HAP-1 (cell line): ENCODE data around the gene SETSIP.
"Not testable (repeated sequence)": the region's sequence is repeated elsewhere in the genome, so short reads cannot be mapped to it uniquely, and the experiment has no call there.

Source experiments
- DNase-seq, 2 experiments: peaks; one replicate each; pipeline ENCODE4 v3.0.0-alpha.2; 2016 to 2020; ENCODE audit warnings: low spot score in 2 of 2
- H3K27me3 ChIP-seq: fragments of 250-450 bp; sonication (Bioruptor Pico); 2 replicates; pipeline ENCODE4 v1.5.1; 2020; ENCODE audit warnings: low read depth, mild to moderate bottlenecking, moderate library complexity
- H3K36me3 ChIP-seq: fragments of 250-450 bp; sonication (Bioruptor Pico); replicated peaks from 2 replicates; pipeline ENCODE4 v1.5.1; 2020; ENCODE audit warnings: mild to moderate bottlenecking
- H3K4me1 ChIP-seq: fragments of 250-450 bp; sonication (Bioruptor Pico); 2 replicates; pipeline ENCODE4 v1.5.1; 2020; ENCODE audit warnings: mild to moderate bottlenecking
- H3K4me3 ChIP-seq: fragments of 250-450 bp; sonication (Bioruptor Pico); 2 replicates; pipeline ENCODE4 v1.5.1; 2020; ENCODE audit warnings: mild to moderate bottlenecking, moderate library complexity
- H3K9me3 ChIP-seq: fragments of 250-450 bp; sonication (Bioruptor Pico); 2 replicates; pipeline ENCODE4 v1.5.1; 2020; ENCODE audit warnings: mild to moderate bottlenecking, moderate library complexity
- in situ Hi-C: fragments of 300-500 bp; cut with MboI; formaldehyde crosslinking; loops from 3 replicates; pipeline ENCODE4 v1.14.3; 2020; ENCODE audit warnings: low sequenced_read_pairs, inconsistent platforms, mixed read lengths

SETSIP gene

DNA sequence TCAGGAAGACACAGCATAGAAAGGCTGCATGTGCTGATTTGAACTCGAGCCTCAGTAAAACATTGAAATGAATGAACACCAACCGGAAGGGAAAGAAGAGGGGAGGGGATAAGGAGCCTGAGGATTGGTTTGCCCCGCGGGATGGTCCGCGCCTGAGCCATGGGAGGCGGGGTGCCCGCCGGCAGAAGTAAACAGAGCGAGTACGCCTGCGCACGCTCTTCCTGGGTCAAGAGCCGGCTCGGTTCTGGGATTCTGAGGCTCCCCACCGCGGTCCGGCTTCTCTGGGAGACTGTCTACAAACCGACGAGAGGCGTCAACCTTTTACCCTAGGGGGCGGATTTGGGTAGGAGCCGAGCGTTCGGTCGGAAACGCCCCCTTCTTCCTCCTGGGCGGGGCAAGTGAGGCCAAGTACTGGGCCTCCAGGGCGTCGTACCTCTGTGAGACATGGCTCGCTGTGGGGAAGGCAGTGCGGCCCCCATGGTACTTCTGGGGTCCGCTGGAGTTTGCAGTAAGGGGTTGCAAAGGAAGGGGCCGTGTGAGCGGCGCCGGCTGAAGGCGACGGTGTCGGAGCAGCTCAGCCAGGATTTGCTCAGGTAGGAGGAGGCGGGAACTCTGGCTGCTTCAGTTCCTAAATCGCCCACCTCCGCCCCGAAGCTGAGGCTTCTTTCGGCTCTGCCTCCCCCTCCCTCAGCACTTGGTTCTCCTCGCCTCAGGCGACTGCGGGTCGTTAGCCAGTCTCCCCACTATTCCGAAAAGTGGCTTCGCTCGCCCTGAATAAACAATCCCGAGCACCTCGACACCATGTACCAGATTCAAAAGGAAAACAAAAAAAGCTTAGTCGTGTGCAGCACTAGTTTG, 5.1 kb upstream of the SETSIP start, which contains the start of gene BTBD8:
BTBD8 (plus strand) TSS at position 218 of the 858 bp plus-strand sequence; CDS start at position 445, 227 bp downstream.
- peak; percentile 44 to 84 for DNase-seq
- Histone ChIP-seq H3K27me3 (no peaks in the 10 kb centered on the region), H3K4me3 (peak within 1 kb of the TSS; percentile 65), H3K4me1 (no peaks in the 10 kb centered on the region), H3K36me3 (no peaks in the 10 kb centered on the region), H3K9me3 (no peaks in the 10 kb centered on the region)
- in situ Hi-C loops: no loop called here

GRCh38 chr1:92079441-92079840, 4.2 kb upstream of the SETSIP start:
- DNase-seq: no peak
- in situ Hi-C loops: no loop called here
- Histone ChIP-seq H3K9me3 (no peaks in the 10 kb centered on the region), H3K27me3 (no peaks in the 10 kb centered on the region), H3K36me3 (no peaks in the 10 kb centered on the region), H3K4me1 (no peaks in the 10 kb centered on the region), H3K4me3 (no peak overlapping the region)

- H3K36me3 ChIP-seq, H3K4me3 ChIP-seq, in situ Hi-C loops, H3K27me3 ChIP-seq, H3K9me3 ChIP-seq, DNase-seq, H3K4me1 ChIP-seq: not testable (repeated sequence)
Measured at GRCh38 chr1:92078077-92078476, 2.9 kb upstream of the SETSIP start.

DNA sequence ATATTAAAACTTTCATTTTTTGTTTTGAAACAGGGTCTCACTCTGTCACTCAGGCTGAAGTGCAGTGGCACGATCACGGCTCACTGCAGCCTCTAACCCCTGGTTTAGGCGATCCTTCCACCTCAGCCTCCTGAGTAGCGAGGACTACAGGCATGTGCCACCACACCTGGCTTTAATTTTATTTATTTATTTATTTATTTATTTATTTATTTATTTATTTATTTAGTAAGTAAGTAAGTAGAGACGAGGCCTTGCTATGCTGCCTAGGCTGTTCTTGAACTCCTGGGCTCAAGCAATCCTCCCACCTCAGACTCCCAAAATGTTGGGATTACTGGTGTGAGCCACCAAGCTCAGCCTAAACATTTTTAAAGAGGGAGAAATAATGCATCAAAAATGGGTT, 1.2 kb upstream of the SETSIP start:
- no peak overlapping the region for H3K4me3 ChIP-seq
- no peaks in the 10 kb centered on the region for H3K36me3 ChIP-seq
- no peak for DNase-seq
- H3K27me3 ChIP-seq: no peaks in the 10 kb centered on the region
- no peaks in the 10 kb centered on the region for H3K4me1 ChIP-seq
- no peaks in the 10 kb centered on the region for H3K9me3 ChIP-seq
- in situ Hi-C loops: no loop called here

DNA sequence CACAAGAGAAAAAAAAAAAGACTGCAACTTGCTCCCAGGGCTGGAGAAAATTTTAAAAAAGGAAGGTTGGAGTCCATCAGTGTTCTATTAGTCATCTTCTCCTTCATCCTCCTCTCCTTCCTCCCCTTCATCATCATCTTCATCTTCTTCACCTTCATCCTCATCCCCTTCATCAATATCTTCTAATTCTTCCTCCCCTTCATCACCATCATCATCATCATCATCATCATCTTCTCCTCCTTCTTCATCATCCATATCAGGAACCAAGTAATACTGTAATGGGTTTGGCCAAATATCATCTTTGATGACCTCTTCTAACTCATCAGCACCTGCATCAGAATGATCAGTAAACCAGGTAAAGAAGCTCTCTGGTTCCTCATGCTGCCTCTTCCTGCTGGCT, 765 bp downstream of the SETSIP start:
- H3K36me3 ChIP-seq, in situ Hi-C loops, H3K27me3 ChIP-seq, H3K9me3 ChIP-seq, DNase-seq, H3K4me3 ChIP-seq, H3K4me1 ChIP-seq: not testable (repeated sequence)

- no peaks in the 10 kb centered on the region for H3K27me3 ChIP-seq
- no peaks in the 10 kb centered on the region for H3K9me3 ChIP-seq
- H3K4me1 ChIP-seq: no peaks in the 10 kb centered on the region
- no peak overlapping the region for H3K4me3 ChIP-seq
- H3K36me3 ChIP-seq: no peaks in the 10 kb centered on the region
- DNase-seq: no peak
- in situ Hi-C loops: no loop called here
Measured at GRCh38 chr1:92070892-92071291, 4.3 kb downstream of the SETSIP start.

DNA sequence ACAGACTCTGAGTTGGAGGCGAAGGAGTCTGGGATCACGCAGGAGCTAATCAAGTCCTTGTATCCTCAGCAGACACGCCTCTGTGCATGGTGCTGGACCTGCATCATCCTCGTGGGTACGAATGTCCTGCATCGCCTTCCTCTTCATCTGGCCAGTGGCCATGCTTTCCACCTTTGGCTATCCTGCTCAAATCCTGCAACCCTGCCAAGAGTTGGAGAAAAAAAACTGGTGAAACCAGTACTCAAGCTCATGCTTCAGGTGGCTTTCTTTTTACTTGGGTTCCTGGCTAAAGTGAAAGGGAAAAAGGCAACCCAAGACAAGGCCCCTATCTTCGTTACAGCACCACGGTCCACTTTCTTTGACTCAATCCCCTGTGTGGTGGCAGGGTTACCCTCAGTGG, 8.9 kb downstream of the SETSIP start:
- Histone ChIP-seq H3K9me3 (no peaks in the 10 kb centered on the region), H3K4me1 (no peaks in the 10 kb centered on the region), H3K4me3 (no peak overlapping the region), H3K27me3 (no peaks in the 10 kb centered on the region; the same call in 1 of the 2 replicates), H3K36me3 (no peaks in the 10 kb centered on the region)
- no peak for DNase-seq
- in situ Hi-C loops: no loop called here

GRCh38 chr1:92065042-92065441, 10.2 kb downstream of the SETSIP start:
- Histone ChIP-seq H3K4me3 (no peak overlapping the region), H3K27me3 (no peaks in the 10 kb centered on the region; the same call in 1 of the 2 replicates), H3K4me1 (no peaks in the 10 kb centered on the region), H3K36me3 (no peaks in the 10 kb centered on the region), H3K9me3 (no peaks in the 10 kb centered on the region)
- in situ Hi-C loops: no loop called here
- DNase-seq: no peak

DNA sequence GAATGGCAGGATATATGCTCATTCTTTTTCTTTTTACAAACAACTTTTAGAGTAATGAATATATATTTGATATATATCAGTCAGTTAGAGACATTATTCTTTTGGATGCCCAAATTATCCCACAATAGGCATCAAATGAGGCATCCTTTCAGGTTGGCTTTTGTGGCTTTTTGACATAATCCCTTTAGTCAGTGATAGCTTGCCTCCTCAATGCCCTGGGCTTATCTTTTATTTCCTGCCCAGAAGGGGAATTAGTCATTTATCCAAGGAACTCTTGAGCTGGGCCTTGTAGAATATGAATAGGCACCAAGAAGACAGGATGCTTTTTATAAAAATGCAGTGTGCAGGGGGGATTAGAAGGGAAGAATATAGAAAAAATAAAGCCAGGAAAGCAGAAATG, 23.3 kb downstream of the SETSIP start:
- peak in 1 of 2 experiments; percentile 27 for DNase-seq
- no peaks in the 10 kb centered on the region for H3K36me3 ChIP-seq
- no peak overlapping the region for H3K4me3 ChIP-seq
- no peaks in the 10 kb centered on the region for H3K9me3 ChIP-seq
- in situ Hi-C loops: no loop called here
- no peaks in the 10 kb centered on the region for H3K4me1 ChIP-seq
- peaks cover 26% of the 10 kb centered on the region for H3K27me3 ChIP-seq

- no peaks in the 10 kb centered on the region for H3K9me3 ChIP-seq
- no peaks in the 10 kb centered on the region for H3K4me1 ChIP-seq
- no peak for DNase-seq
- in situ Hi-C loops: no loop called here
- peaks cover 9% of the 10 kb centered on the region; the same call in 1 of the 2 replicates for H3K27me3 ChIP-seq
- no peaks in the 10 kb centered on the region for H3K36me3 ChIP-seq
- no peak overlapping the region for H3K4me3 ChIP-seq
Measured at GRCh38 chr1:92045766-92046495, 29.3 kb downstream of the SETSIP start.

DNA sequence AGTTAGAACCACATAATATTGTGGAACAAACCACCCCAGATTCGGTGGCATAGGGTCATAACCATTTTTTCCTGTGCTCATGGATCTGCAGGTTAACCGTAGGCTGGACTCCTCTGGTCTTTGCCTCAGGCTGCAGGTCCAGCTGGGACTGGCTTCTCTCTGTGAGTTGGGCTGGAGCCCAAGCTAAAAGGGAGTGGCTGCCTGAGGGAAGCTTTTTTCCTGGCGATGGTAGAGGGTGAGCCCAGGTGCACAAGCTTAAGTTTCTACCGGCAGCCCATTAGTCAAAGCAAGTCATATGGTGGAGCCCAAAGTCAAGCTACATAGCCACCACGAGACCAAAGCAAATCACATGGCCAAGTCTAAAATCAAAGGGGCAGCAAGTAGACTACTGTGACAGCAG, 31.6 kb downstream of the SETSIP start:
- 0 out of 2 replicates have a peak, but pooled peaks cover 5% of the 10 kb centered on the region for H3K27me3 ChIP-seq
- DNase-seq: no peak
- in situ Hi-C loops: no loop called here
- H3K4me1 ChIP-seq: no peaks in the 10 kb centered on the region
- no peaks in the 10 kb centered on the region for H3K9me3 ChIP-seq
- no peak overlapping the region for H3K4me3 ChIP-seq
- no peaks in the 10 kb centered on the region for H3K36me3 ChIP-seq

- in situ Hi-C loops: no loop called here
Measured at GRCh38 chr1:92040971-92041370, 34.2 kb downstream of the SETSIP start.

GRCh38 chr1:92038695-92039346, 36.4 kb downstream of the SETSIP start:
- DNase-seq: no peak
- Histone ChIP-seq H3K4me1 (no peaks in the 10 kb centered on the region), H3K36me3 (no peaks in the 10 kb centered on the region), H3K4me3 (no peak overlapping the region), H3K9me3 (no peaks in the 10 kb centered on the region), H3K27me3 (0 out of 2 replicates have a peak, but pooled peaks cover 2% of the 10 kb centered on the region)
- in situ Hi-C loops: no loop called here

More at GRCh38 chr1:92040971-92041370, 34.2 kb downstream of the SETSIP start:
- no peaks in the 10 kb centered on the region for H3K9me3 ChIP-seq
- no peaks in the 10 kb centered on the region for H3K36me3 ChIP-seq
- H3K4me1 ChIP-seq: no peaks in the 10 kb centered on the region
- no peak overlapping the region for H3K4me3 ChIP-seq
- 0 out of 2 replicates have a peak, but pooled peaks cover 2% of the 10 kb centered on the region for H3K27me3 ChIP-seq
- DNase-seq: no peak
